ENCODE measurements around the gene ZBTB38. TPM values are rescaled to one million over a fixed set of nuclear protein-coding genes. Genes with fewer than 3 reads are reported as not detected.

Gene ZBTB38
- total RNA-seq, 2 experiments from 2014 or later = 21.8 to 22.0 TPM

- peak overlapping the region; percentile 98 for H3K27ac Mint-ChIP-seq
- H3K4me3 Mint-ChIP-seq = peak overlapping the region; percentile 82
- H3K4me1 Mint-ChIP-seq (ENCODE audit: low read depth) = peaks cover 74% of the 10 kb centered on the region
- Histone ChIP-seq H3K4me3 (ENCODE audit: low read length) (peak overlapping the region; percentile 31), H3K27me3 (ENCODE audit: control insufficient read depth in 1 of 2, insufficient read depth in 2 of 2, low read length in 2 of 2) (no peaks in the 10 kb centered on the region), H3K9me3 (ENCODE audit: control insufficient read depth in 1 of 2, insufficient read depth in 1 of 2, low read length in 2 of 2) (no peaks in the 10 kb centered on the region), H3K27ac (ENCODE audit: low read depth in 1 of 2, low read length in 2 of 2) (peak overlapping the region; percentile 65 to 87), H3K4me1 (ENCODE audit: insufficient read depth, low read length) (peaks cover 61% of the 10 kb centered on the region), H3K36me3 (ENCODE audit: insufficient read depth, low read length) (peaks cover 42% of the 10 kb centered on the region)
- H3K36me3 Mint-ChIP-seq (ENCODE audit: low read depth) = peaks cover 64% of the 10 kb centered on the region
- intact Hi-C loops (cut with DNase I, micrococcal nuclease) = loop anchor here in 1 of 2 experiments (1.0 kb wide), 2 partner anchors 10 to 41 kb away; no protein-coding TSS in a partner anchor
- no peaks in the 10 kb centered on the region for H3K27me3 Mint-ChIP-seq
- H3K9me3 Mint-ChIP-seq = no peaks in the 10 kb centered on the region
- ChIA-PET POLR2A (interaction anchor here (0.6 to 5.4 kb wide), 18 partner anchors 9 to 180 kb away, joined by 3 to 114 read pairs (median 8); partner anchors contain the start of genes PXYLP1 and RASA2), CTCF (interaction anchor here (1.2 to 2.3 kb wide), 6 partner anchors 8 to 100 kb away, joined by 3 to 9 read pairs (median 6); no protein-coding TSS in a partner anchor)
- ATAC-seq (ENCODE audit: poor library complexity) (peak; percentile 35), DNase-seq (peak in 12 of 14 experiments; percentile 13 to 69 (median 31))
- no peak for TF ChIP-seq CTCF (IDR thresholded peaks at IDR 0.05)
Measured at GRCh38 chr3:141411251-141411771, 43.0 kb downstream of the ZBTB38 start.

GRCh38 chr3:141412087-141412935 is 44.0 kb downstream of the ZBTB38 start:
- H3K4me1 ChIP-seq (ENCODE audit: insufficient read depth, low read length) = peaks cover 67% of the 10 kb centered on the region
- no peak for TF ChIP-seq CTCF (IDR thresholded peaks at IDR 0.05)
- CTCF ChIA-PET = interaction anchor here (0.5 to 2.4 kb wide), 8 partner anchors 9 to 150 kb away, joined by 3 to 9 read pairs (median 6); no protein-coding TSS in a partner anchor

GRCh38 chr3:141412936-141413354 is 44.6 kb downstream of the ZBTB38 start:
- Histone ChIP-seq H3K27ac (ENCODE audit: low read depth in 1 of 2, low read length in 2 of 2) (peak overlapping the region; percentile 65 to 87), H3K4me3 (ENCODE audit: low read length) (peak overlapping the region; percentile 31), H3K4me1 (ENCODE audit: insufficient read depth, low read length) (peaks cover 67% of the 10 kb centered on the region), H3K36me3 (ENCODE audit: insufficient read depth, low read length) (peaks cover 35% of the 10 kb centered on the region), H3K27me3 (ENCODE audit: control insufficient read depth in 1 of 2, insufficient read depth in 2 of 2, low read length in 2 of 2) (no peaks in the 10 kb centered on the region), H3K9me3 (ENCODE audit: control insufficient read depth in 1 of 2, insufficient read depth in 1 of 2, low read length in 2 of 2) (no peaks in the 10 kb centered on the region)
- Mint-ChIP-seq H3K36me3 (ENCODE audit: low read depth) (peaks cover 60% of the 10 kb centered on the region), H3K27me3 (no peaks in the 10 kb centered on the region), H3K4me3 (peak overlapping the region; percentile 82), H3K4me1 (ENCODE audit: low read depth) (peaks cover 83% of the 10 kb centered on the region), H3K9me3 (no peaks in the 10 kb centered on the region), H3K27ac (peak overlapping the region; percentile 98)
- ChIA-PET POLR2A (interaction anchor here (0.6 to 5.4 kb wide), 21 partner anchors 8 to 464 kb away, joined by 3 to 114 read pairs (median 6); partner anchors contain the start of genes ATP1B3, PXYLP1 and RASA2), CTCF (interaction anchor here (0.5 to 2.4 kb wide), 8 partner anchors 10 to 149 kb away, joined by 3 to 9 read pairs (median 6); no protein-coding TSS in a partner anchor)
- DNase-seq (no peak), ATAC-seq (ENCODE audit: poor library complexity) (no peak)
- intact Hi-C loops (cut with DNase I, micrococcal nuclease) = no loop called here
- no peak for TF ChIP-seq CTCF (IDR thresholded peaks at IDR 0.05)

More at GRCh38 chr3:141412087-141412935, 44.0 kb downstream of the ZBTB38 start:
- peak overlapping the region; percentile 65 to 87 for H3K27ac ChIP-seq (ENCODE audit: low read depth in 1 of 2, low read length in 2 of 2)
- H3K36me3 ChIP-seq (ENCODE audit: insufficient read depth, low read length) = peaks cover 38% of the 10 kb centered on the region
- intact Hi-C loops (cut with DNase I, micrococcal nuclease) = no loop called here
- Mint-ChIP-seq H3K36me3 (ENCODE audit: low read depth) (peaks cover 63% of the 10 kb centered on the region), H3K27me3 (no peaks in the 10 kb centered on the region), H3K9me3 (no peaks in the 10 kb centered on the region), H3K27ac (peak overlapping the region; percentile 98), H3K4me3 (peak overlapping the region; percentile 82), H3K4me1 (ENCODE audit: low read depth) (peaks cover 80% of the 10 kb centered on the region)
- no peaks in the 10 kb centered on the region for H3K9me3 ChIP-seq (ENCODE audit: control insufficient read depth in 1 of 2, insufficient read depth in 1 of 2, low read length in 2 of 2)
- ATAC-seq (ENCODE audit: poor library complexity) (peak; percentile 69), DNase-seq (peak; percentile 33 to 87 (median 48))
- peak overlapping the region; percentile 31 for H3K4me3 ChIP-seq (ENCODE audit: low read length)
- no peaks in the 10 kb centered on the region for H3K27me3 ChIP-seq (ENCODE audit: control insufficient read depth in 1 of 2, insufficient read depth in 2 of 2, low read length in 2 of 2)
- POLR2A ChIA-PET = interaction anchor here (0.6 to 5.4 kb wide), 24 partner anchors 8 to 464 kb away, joined by 3 to 114 read pairs (median 5); partner anchors contain the start of genes ATP1B3, PXYLP1 and RASA2
